ENCODE measurements around the gene ERVFRD-1.

- TF ChIP-seq ZNF552 (CRISPR knock-in tag; IDR thresholded peaks at IDR 0.05; ENCODE audit: borderline replicate concordance) (no peak), ZNF33A (CRISPR knock-in tag; IDR thresholded peaks at IDR 0.05; ENCODE audit: borderline replicate concordance) (no peak), SIN3B (IDR thresholded peaks at IDR 0.05; ENCODE audit: low read length) (no peak), USF2 (IDR thresholded peaks at IDR 0.05; ENCODE audit: low read depth, low read length) (no peak), USF2 (CRISPR knock-in tag; IDR thresholded peaks at IDR 0.05; ENCODE audit: borderline replicate concordance) (no peak), NFE2L2 (IDR thresholded peaks at IDR 0.05; ENCODE audit: low read length) (no peak), EHMT2 (IDR thresholded peaks at IDR 0.05; ENCODE audit: borderline replicate concordance, low read depth, low read length) (no peak), ZNF639 (CRISPR knock-in tag; conservative IDR thresholded peaks at IDR 0.05) (no peak), BCLAF1 (IDR thresholded peaks at IDR 0.05) (no peak), ZFP37 (CRISPR knock-in tag; IDR thresholded peaks at IDR 0.05; ENCODE audit: borderline replicate concordance) (no peak), THAP8 (CRISPR knock-in tag; IDR thresholded peaks at IDR 0.05; ENCODE audit: borderline replicate concordance) (no peak), POLR2A (IDR thresholded peaks at IDR 0.05; ENCODE audit: insufficient read depth in 1 of 2, low read depth in 2 of 2, low read length in 2 of 2) (no peak), ASH2L (IDR thresholded peaks at IDR 0.05; ENCODE audit: insufficient read length, low read depth, low read length) (no peak)
Observed at GRCh38 chr6:11121851-11122250, 10.3 kb upstream of the ERVFRD-1 start.

Data from HepG2 (cell line).